Small intestine (tissue), 7 donors: Measurements from ENCODE around the gene PTPRZ1. TPM values are rescaled to one million over a fixed set of nuclear protein-coding genes. Genes with fewer than 3 reads are reported as not detected.

ENCODE experiments used
- DNase-seq, 2 donors: peaks; one replicate each; pipeline versions ENCODE4 v3.0.0 to v3.0.0-alpha.2; 2013
- FAIRE-seq: peaks from 2 replicates; lab custom pipeline; 2012; peaks lifted over from hg19 to GRCh38; lab: Jason Lieb, UNC
- H3K27ac ChIP-seq, 3 donors: one replicate each; pipeline ENCODE4 v1.5.1; 2013; ENCODE audit warnings: low read length in 2 of 3, mild to moderate bottlenecking in 2 of 3, control low read depth in 1 of 3, inconsistent platforms in 1 of 3, low read depth in 1 of 3, moderate library complexity in 1 of 3
- H3K27me3 ChIP-seq, 3 donors: one replicate each; pipeline ENCODE4 v1.6.1; 2013; ENCODE audit warnings: low read length in 3 of 3, inconsistent platforms in 1 of 3; ENCODE audit not compliant: control insufficient read depth in 3 of 3, insufficient read depth in 3 of 3
- H3K36me3 ChIP-seq, 3 donors: one replicate each; pipeline ENCODE4 v1.6.1; 2013; ENCODE audit warnings: low read length in 3 of 3, inconsistent platforms in 1 of 3, low read depth in 1 of 3, mild to moderate bottlenecking in 1 of 3, moderate library complexity in 1 of 3; ENCODE audit not compliant: control insufficient read depth in 3 of 3, insufficient read depth in 2 of 3
- H3K4me1 ChIP-seq, 3 donors: one replicate each; pipeline ENCODE4 v1.6.1; 2013; ENCODE audit warnings: low read length in 2 of 3, inconsistent platforms in 1 of 3, low read depth in 1 of 3, mild to moderate bottlenecking in 1 of 3, moderate library complexity in 1 of 3; ENCODE audit not compliant: control insufficient read depth in 3 of 3, insufficient read depth in 2 of 3
- H3K4me3 ChIP-seq, 3 donors: one replicate each; pipeline ENCODE4 v1.5.1; 2013; ENCODE audit warnings: low read length in 3 of 3, control low read depth in 1 of 3, inconsistent platforms in 1 of 3, low read depth in 1 of 3, mild to moderate bottlenecking in 1 of 3, moderate library complexity in 1 of 3
- H3K9me3 ChIP-seq, 2 donors: one replicate each; pipeline ENCODE4 v1.6.1; 2013; ENCODE audit warnings: low read depth in 1 of 2, low read length in 1 of 2; ENCODE audit not compliant: control insufficient read depth in 2 of 2, insufficient read depth in 1 of 2
- WGBS, 3 donors: extraction: QIAGEN DNeasy Blood & Tissue Kit; methylation state at CpG; one replicate each; pipeline ENCODE4 v1.1.7; 2013; 5-methylcytosine and 5-hydroxymethylcytosine counted together
- polyA plus RNA-seq, 4 donors: library from polyadenylated mRNA; stranded (reverse) in 3 of 4; unstranded in 1 of 4; fragments of 200-250 nt in 3 of 4; fragments of 120-200 nt in 1 of 4; gene quantifications; one replicate each; pipeline versions ENCODE4 v1.2.1 to v1.2.3, GENCODE V29; 2013
- donor health status: healthy with polysubstance abuse.
- donor health status: control.
- donor health status: control.
- donor health status: Bipolar disorder and iron deficiency.
- donor health status: healthy.

Gene PTPRZ1
- polyA plus RNA-seq, 4 donors: 0.81 to 3.5 (median 1.4) TPM; not detected in 1

DNA sequence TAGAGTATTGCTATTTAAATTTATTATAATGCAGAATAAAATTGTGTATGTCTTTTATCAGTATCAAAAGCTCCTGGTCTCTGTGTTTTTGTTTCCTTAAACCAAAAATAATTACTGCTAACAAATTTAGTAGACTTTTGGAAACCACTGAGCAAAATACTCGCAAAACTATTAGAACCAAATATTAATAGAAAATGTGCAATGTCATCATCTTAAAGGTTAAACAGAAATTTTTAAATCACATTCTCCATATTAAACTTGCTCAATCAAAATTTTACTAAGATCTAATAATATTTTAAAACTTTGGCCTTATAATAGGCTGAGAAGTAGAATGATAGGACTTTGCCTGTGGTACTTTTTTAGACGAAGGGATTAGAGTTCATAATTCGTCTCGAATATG lies 222.7 kb downstream of the PTPRZ1 start:
- Histone ChIP-seq H3K36me3 (peaks cover 0 to 2% (median 0%) of the 10 kb centered on the region in 3 donors), H3K4me3 (no peak overlapping the region), H3K9me3 (no peaks in the 10 kb centered on the region), H3K27ac (no peak overlapping the region), H3K27me3 (no peaks in the 10 kb centered on the region), H3K4me1 (no peaks in the 10 kb centered on the region)
- no peak for FAIRE-seq
- DNase-seq: no peak
- WGBS, 3 donors: 65 to 82% (median 69%) methylated on average over 4 of the region's 4 CpGs

DNA sequence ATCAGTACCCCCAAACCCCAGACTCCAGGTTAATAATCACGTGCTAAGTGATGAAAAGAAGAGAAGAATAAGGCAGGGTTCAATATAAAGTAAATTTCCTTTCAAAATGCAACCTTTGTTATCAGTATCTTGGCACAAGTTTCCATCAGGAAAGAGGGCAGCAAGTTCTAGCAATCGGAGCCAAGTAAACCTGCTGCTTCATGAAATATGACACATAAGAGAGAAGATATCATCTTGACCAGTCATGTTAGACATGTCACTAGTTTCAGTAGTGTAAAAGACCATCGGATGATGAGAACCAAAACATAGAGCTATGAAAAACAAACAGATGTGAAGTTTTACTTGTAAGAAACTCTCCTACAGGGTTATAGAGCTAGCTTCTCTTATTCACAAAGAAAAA lies 227.1 kb downstream of the PTPRZ1 start:
- Histone ChIP-seq H3K27ac (no peak overlapping the region), H3K27me3 (no peaks in the 10 kb centered on the region), H3K4me1 (no peaks in the 10 kb centered on the region), H3K36me3 (peaks cover 0 to 2% (median 0%) of the 10 kb centered on the region in 3 donors), H3K9me3 (peaks cover 0 to 4% of the 10 kb centered on the region in 2 donors), H3K4me3 (no peak overlapping the region)
- 81 to 85% (median 83%) methylated on average over 3 of the region's 3 CpGs for WGBS, 3 donors
- DNase-seq (no peak), FAIRE-seq (no peak)

DNA sequence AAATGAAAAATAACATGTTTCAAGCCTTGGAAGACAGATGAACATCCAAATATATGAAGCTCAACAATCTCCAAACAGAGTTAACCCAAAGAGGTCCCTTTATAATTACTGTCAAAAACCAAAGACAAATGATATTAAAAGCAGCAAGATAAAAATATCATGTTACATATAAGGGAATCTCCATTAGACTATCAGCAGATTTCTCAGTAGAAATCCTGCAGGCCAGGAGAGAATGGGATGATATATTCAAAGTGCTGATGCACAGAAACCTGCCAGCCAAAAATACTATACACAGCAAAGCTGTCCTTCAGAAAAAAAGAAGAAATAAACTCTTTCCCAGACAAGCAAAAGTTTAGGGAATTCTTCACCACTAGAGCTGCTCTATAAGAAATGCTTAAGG lies 230.1 kb downstream of the PTPRZ1 start:
- no peaks in the 10 kb centered on the region for H3K27me3 ChIP-seq
- no peak overlapping the region for H3K4me3 ChIP-seq
- no peaks in the 10 kb centered on the region for H3K4me1 ChIP-seq
- H3K27ac ChIP-seq: no peak overlapping the region
- no peak for DNase-seq
- no peak for FAIRE-seq
- H3K9me3 ChIP-seq: peaks cover 0 to 4% of the 10 kb centered on the region in 2 donors
- H3K36me3 ChIP-seq: no peaks in the 10 kb centered on the region
